Measurements from ENCODE around the gene RIN3. TPM values are rescaled to one million over a fixed set of nuclear protein-coding genes. Genes with fewer than 3 reads are reported as not detected.
A peak's percentile ranks its signal among the peaks of the same experiment; 100 is the strongest.

The RIN3 gene
- total and polyA plus RNA-seq, 8 donors, result 13.8 to 54.8 (median 18.0) TPM

DNA sequence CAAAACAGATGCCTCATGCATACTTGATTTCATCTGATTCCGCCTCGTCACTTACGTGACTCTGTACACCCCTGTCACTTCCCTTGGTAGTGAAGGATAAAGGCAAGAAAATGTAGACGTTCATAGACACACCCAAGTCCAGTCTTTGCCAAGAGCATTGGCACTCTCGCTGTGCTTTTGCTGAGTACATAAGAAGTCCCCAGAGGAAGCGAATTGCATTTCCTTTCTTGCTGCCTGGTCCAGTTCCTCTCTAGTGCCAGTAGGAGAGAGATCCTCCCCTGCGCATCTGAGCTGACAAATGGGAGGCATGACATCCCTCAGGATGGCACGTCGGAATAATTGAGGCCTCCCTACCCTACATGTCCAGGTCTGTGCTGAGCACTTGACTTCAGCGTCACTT, 21.3 kb upstream of the RIN3 start:
- Histone ChIP-seq H3K9me3 (no peaks in the 10 kb centered on the region), H3K4me1 (peaks cover 0 to 95% of the 10 kb centered on the region in 2 donors), H3K27me3 (no peaks in the 10 kb centered on the region), H3K27ac (peak overlapping the region in 1 of 2 donors; percentile 86), H3K4me3 (no peak overlapping the region), H3K36me3 (no peaks in the 10 kb centered on the region)
- ATAC-seq, result peak; percentile 58
- intact Hi-C loops (cut with DNase I), result no loop called here
- TF ChIP-seq, protein P1, sequence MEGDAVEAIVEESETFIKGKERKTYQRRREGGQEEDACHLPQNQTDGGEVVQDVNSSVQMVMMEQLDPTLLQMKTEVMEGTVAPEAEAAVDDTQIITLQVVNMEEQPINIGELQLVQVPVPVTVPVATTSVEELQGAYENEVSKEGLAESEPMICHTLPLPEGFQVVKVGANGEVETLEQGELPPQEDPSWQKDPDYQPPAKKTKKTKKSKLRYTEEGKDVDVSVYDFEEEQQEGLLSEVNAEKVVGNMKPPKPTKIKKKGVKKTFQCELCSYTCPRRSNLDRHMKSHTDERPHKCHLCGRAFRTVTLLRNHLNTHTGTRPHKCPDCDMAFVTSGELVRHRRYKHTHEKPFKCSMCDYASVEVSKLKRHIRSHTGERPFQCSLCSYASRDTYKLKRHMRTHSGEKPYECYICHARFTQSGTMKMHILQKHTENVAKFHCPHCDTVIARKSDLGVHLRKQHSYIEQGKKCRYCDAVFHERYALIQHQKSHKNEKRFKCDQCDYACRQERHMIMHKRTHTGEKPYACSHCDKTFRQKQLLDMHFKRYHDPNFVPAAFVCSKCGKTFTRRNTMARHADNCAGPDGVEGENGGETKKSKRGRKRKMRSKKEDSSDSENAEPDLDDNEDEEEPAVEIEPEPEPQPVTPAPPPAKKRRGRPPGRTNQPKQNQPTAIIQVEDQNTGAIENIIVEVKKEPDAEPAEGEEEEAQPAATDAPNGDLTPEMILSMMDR (IDR thresholded peaks at IDR 0.05), result peak in 1 of 2 donors; percentile 52
- peak in 1 of 4 donors; percentile 26 for DNase-seq

DNA sequence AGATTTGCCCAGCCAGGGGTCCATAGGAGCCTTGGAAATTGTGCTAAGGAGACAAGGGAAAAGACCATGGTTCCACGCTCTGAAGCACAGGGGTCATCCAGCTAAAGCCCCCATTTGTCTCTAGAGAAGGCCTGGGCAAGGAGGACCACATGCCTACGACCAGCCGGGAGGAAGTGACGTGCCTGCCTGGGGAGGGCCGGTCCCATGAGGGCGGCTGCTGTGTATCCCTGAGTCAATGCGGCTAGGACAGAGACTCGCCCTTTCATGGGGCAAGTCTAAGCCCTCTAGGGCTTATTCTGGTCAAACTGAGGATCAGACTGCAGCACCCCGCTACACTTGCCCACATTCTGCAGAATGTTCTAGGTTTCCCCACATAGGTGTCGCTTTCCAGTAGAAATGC, 20.6 kb upstream of the RIN3 start:
- DNase-seq, result peak in 1 of 4 donors; percentile 79
- intact Hi-C loops (cut with DNase I), result no loop called here
- peak overlapping the region in 1 of 2 donors; percentile 41 for H3K27ac ChIP-seq
- H3K9me3 ChIP-seq, result no peaks in the 10 kb centered on the region
- peaks cover 0 to 88% of the 10 kb centered on the region in 2 donors for H3K4me1 ChIP-seq
- H3K36me3 ChIP-seq, result no peaks in the 10 kb centered on the region
- ATAC-seq, result no peak
- TF ChIP-seq, protein P1 (IDR thresholded peaks at IDR 0.05), result no peak
- H3K4me3 ChIP-seq, result no peak overlapping the region
- no peaks in the 10 kb centered on the region for H3K27me3 ChIP-seq

DNA sequence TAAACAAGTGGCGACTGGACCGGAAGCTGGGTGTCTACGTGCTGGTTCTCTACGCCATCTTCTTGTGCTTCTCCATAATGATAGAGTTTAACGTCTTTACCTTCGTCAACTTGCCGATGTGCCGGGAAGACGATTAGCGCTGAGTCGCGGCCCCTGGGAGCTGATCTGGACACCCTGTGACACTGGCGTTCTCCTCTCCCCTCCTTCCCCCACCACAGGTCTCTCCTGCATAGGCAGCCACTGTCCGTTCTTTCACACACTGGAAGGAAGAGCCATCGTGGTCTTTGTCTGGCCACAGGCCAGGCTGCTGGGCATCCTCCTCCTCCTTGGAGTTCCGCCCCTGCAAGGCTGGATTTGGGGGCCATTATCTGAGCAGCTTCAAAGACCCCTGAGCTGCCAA, 20.1 kb upstream of the RIN3 start:
- no peak for ATAC-seq
- intact Hi-C loops (cut with DNase I), result no loop called here

DNA sequence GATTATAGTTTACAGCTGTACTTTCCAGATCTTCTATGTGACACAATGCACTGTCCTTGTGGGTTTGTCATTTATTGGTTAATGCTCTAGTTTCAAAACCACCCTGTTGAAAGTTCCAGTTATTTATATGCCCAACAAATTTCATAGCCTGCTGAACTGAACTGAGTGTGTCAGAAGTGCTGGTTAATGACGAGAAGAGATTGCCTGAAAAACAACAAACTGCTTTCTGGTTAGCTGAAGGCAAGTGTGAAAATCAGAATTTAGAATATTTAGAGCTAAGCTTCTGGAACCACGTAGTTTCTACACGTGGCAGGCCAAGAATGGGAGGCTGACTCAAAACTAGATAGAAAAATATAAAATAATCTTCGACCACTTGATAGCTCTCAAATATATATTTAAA, 19.1 kb upstream of the RIN3 start:
- peak overlapping the region in 1 of 2 donors; percentile 74 for H3K27ac ChIP-seq
- no peaks in the 10 kb centered on the region for H3K27me3 ChIP-seq
- no peak for ATAC-seq
- peaks cover 0 to 74% of the 10 kb centered on the region in 2 donors for H3K4me1 ChIP-seq
- TF ChIP-seq, protein P1 (IDR thresholded peaks at IDR 0.05), result no peak
- intact Hi-C loops (cut with DNase I), result no loop called here
- no peak for DNase-seq
- H3K9me3 ChIP-seq, result no peaks in the 10 kb centered on the region
- no peak overlapping the region for H3K4me3 ChIP-seq
- H3K36me3 ChIP-seq, result no peaks in the 10 kb centered on the region

More for the DNA sequence above, 20.1 kb upstream of the RIN3 start:
- TF ChIP-seq, protein P1 (IDR thresholded peaks at IDR 0.05), result no peak
- no peak for DNase-seq
- Histone ChIP-seq H3K36me3 (no peaks in the 10 kb centered on the region), H3K27ac (peak overlapping the region in 1 of 2 donors; percentile 74), H3K4me3 (no peak overlapping the region), H3K9me3 (no peaks in the 10 kb centered on the region), H3K4me1 (peaks cover 0 to 84% of the 10 kb centered on the region in 2 donors), H3K27me3 (no peaks in the 10 kb centered on the region)

DNA sequence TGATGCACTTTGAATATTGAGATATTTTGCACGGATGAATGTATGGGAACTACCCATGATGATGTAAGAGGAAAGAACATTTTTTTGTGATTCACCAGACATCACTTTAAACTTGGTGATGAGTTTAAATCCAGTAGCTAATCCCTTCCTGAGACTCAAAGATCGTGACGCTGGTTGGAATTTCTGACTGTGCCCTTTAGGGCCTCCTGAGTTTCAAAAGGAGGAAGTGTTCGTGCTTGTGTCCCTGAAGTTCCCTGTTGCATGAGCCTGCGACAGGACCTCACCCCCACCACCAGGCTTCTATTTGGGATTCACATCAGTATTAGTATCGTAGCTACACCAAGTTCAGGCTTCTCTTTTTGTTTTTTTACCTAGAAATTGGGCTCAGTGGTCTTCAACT, 18.6 kb upstream of the RIN3 start:
- DNase-seq, result no peak
- H3K27ac ChIP-seq, result peak overlapping the region in 1 of 2 donors; percentile 74
- ATAC-seq, result peak; percentile 58
- H3K9me3 ChIP-seq, result no peaks in the 10 kb centered on the region
- peaks cover 0 to 69% of the 10 kb centered on the region in 2 donors for H3K4me1 ChIP-seq
- no peaks in the 10 kb centered on the region for H3K36me3 ChIP-seq
- no peaks in the 10 kb centered on the region for H3K27me3 ChIP-seq
- H3K4me3 ChIP-seq, result no peak overlapping the region
- intact Hi-C loops (cut with DNase I), result no loop called here
- TF ChIP-seq, protein P1 (IDR thresholded peaks at IDR 0.05), result peak in 1 of 2 donors; percentile 12
